ENCODE results near the gene DLGAP4.
"Not testable (repeated sequence)": the region's sequence is repeated elsewhere in the genome, so short reads cannot be mapped to it uniquely, and the experiment has no call there.

DLGAP4 gene

DNA sequence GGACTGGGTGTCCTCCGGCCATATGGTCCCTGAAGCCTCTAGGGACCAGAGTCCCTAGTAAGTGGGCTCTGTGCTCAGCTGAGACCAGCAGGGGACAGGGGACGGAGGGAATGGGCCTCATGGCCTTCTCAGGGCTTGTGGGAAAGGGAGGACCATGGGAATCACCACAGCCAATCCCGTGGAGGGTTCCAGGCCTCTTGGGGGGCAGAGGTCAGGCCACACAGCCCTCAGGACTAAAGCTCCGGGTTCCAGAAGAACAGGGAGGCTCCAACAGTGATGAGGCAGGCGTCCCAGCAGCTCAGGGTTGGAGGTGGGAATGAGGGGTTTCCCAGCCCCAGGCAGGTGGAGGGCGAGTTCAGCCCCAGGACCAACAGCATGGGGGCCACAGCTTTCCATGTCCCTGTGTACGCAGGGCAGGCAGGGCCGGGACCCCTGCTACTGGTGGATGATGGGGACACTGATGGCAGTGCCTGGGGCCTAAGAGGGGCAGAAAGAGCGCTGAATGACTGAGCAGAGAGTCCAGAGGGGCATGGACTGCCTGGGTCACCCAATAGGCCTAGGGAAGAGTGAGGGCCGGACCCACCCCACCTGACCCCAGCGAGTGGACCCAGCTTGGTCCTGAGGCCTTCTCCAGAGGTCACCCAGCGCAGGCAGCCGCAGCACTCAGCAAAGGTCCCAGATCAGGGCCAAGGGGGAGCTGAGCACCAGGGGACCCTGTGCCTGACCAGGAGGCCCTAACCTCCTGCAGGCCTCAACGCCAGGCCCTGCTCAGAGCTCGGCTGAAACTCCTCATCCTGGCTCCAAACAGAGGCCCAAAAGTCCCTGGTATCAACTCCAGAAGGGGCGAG lies 244.0 kb downstream of the DLGAP4 start:
- no peak for TF ChIP-seq FOXK2 (IDR thresholded peaks at IDR 0.05)
- no peak for TF ChIP-seq BHLHE40 (IDR thresholded peaks at IDR 0.05; ENCODE audit: borderline replicate concordance)
- TF ChIP-seq SP1 (IDR thresholded peaks at IDR 0.05), result no peak
- no peak for DNase-seq (ENCODE audit: extremely low spot score)
- ChIA-PET CTCF (interaction anchor here (0.6 kb wide), 1 partner anchor 155 kb away, joined by 3 read pairs; no protein-coding TSS in a partner anchor), POLR2A (no interaction called here)

- CTCF ChIA-PET, result no interaction called here
- TF ChIP-seq ELF4 (IDR thresholded peaks at IDR 0.05) (no peak), FOXM1 (IDR thresholded peaks at IDR 0.05; ENCODE audit: borderline replicate concordance) (no peak), TARDBP (IDR thresholded peaks at IDR 0.05) (no peak), HDGF (IDR thresholded peaks at IDR 0.05; ENCODE audit: borderline replicate concordance) (no peak), ZNF384 (IDR thresholded peaks at IDR 0.05) (no peak), CTBP1 (IDR thresholded peaks at IDR 0.05; ENCODE audit: borderline replicate concordance) (no peak), NFRKB (IDR thresholded peaks at IDR 0.05) (no peak), SP1 (IDR thresholded peaks at IDR 0.05) (no peak), PKNOX1 (IDR thresholded peaks at IDR 0.05) (no peak), LEF1 (IDR thresholded peaks at IDR 0.05; ENCODE audit: borderline replicate concordance) (no peak)
- POLR2A ChIA-PET, result no interaction called here
- DNase-seq (ENCODE audit: extremely low spot score), result no peak
Measured at GRCh38 chr20:36550790-36551299, 244.7 kb downstream of the DLGAP4 start.

DNA sequence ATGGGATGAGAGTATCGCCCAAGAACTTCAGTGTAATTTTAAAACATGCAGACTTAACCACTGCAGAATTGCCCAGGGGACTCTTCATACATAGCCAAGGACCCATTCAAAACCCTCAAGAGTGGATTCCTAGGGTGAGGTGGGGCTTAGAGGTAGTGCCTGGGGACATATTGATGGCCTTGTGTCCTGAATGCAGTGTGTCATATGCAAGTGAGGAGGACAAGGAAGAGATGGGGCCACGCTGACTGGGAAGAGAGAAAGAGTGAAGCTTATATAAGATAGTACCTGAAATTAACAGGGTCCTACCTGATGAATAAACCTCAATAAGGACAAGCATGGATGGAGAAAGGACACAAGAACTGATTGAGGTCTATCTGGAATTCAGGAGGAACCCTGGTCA lies 249.1 kb downstream of the DLGAP4 start:
- TF ChIP-seq LEF1 (IDR thresholded peaks at IDR 0.05; ENCODE audit: borderline replicate concordance) (no peak), HDGF (IDR thresholded peaks at IDR 0.05; ENCODE audit: borderline replicate concordance) (no peak), BHLHE40 (IDR thresholded peaks at IDR 0.05; ENCODE audit: borderline replicate concordance) (no peak), FOXK2 (IDR thresholded peaks at IDR 0.05) (no peak), ARNT (IDR thresholded peaks at IDR 0.05) (no peak), SP1 (IDR thresholded peaks at IDR 0.05) (no peak), NFRKB (IDR thresholded peaks at IDR 0.05) (no peak), ZNF384 (IDR thresholded peaks at IDR 0.05) (no peak), FOXM1 (IDR thresholded peaks at IDR 0.05; ENCODE audit: borderline replicate concordance) (no peak), TARDBP (IDR thresholded peaks at IDR 0.05) (no peak), ELF4 (IDR thresholded peaks at IDR 0.05) (no peak)
- POLR2A ChIA-PET, result no interaction called here
- CTCF ChIA-PET, result no interaction called here
- DNase-seq (ENCODE audit: extremely low spot score), result no peak

DNA sequence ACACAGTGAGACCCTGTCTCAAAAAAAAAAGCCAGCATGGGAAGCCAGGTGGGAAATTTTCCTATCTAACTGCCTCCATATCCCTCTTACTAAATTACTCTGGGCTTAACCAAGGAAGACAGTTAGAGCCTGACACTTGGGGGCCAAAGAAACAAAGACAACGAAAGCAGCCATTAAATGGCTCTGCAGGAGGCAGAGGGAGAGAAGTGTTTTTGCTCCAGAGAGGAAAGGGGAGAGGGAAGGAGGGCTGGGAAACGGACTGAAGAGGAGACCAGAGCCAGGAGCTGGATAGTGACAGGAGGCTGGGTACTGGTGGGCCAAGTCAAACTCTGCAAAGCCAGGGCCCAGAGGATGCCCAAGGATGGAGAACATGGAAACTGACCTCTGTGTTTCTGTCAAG lies 256.6 kb downstream of the DLGAP4 start:
- ChIA-PET CTCF (no interaction called here), POLR2A (interaction anchor here (0.9 to 2.0 kb wide), 2 partner anchors 9 to 42 kb away, joined by 3 to 9 read pairs; no protein-coding TSS in a partner anchor)
- TF ChIP-seq NFRKB (IDR thresholded peaks at IDR 0.05) (no peak), ZNF384 (IDR thresholded peaks at IDR 0.05) (no peak), TARDBP (IDR thresholded peaks at IDR 0.05) (no peak), ELF4 (IDR thresholded peaks at IDR 0.05) (no peak), LEF1 (IDR thresholded peaks at IDR 0.05; ENCODE audit: borderline replicate concordance) (no peak), CTBP1 (IDR thresholded peaks at IDR 0.05; ENCODE audit: borderline replicate concordance) (no peak), L3MBTL2 (conservative IDR thresholded peaks at IDR 0.05) (no peak), SUZ12 (IDR thresholded peaks at IDR 0.05) (no peak), FOXA1 (IDR thresholded peaks at IDR 0.05) (no peak), BHLHE40 (IDR thresholded peaks at IDR 0.05; ENCODE audit: borderline replicate concordance) (no peak), PKNOX1 (IDR thresholded peaks at IDR 0.05) (no peak), FOXM1 (IDR thresholded peaks at IDR 0.05; ENCODE audit: borderline replicate concordance) (no peak), HDGF (IDR thresholded peaks at IDR 0.05; ENCODE audit: borderline replicate concordance) (no peak), FOXK2 (IDR thresholded peaks at IDR 0.05) (no peak)
- no peak for DNase-seq (ENCODE audit: extremely low spot score)

- CTCF ChIA-PET, result no interaction called here
- TF ChIP-seq FOXK2 (IDR thresholded peaks at IDR 0.05) (no peak), SUZ12 (IDR thresholded peaks at IDR 0.05) (no peak), CTBP1 (IDR thresholded peaks at IDR 0.05; ENCODE audit: borderline replicate concordance) (no peak), PKNOX1 (IDR thresholded peaks at IDR 0.05) (no peak), BHLHE40 (IDR thresholded peaks at IDR 0.05; ENCODE audit: borderline replicate concordance) (no peak), ELF4 (IDR thresholded peaks at IDR 0.05) (no peak), NFRKB (IDR thresholded peaks at IDR 0.05) (no peak), FOXA1 (IDR thresholded peaks at IDR 0.05) (no peak)
- no peak for DNase-seq (ENCODE audit: extremely low spot score)
- POLR2A ChIA-PET, result no interaction called here
Measured at GRCh38 chr20:36563374-36563773, 257.2 kb downstream of the DLGAP4 start.

DNA sequence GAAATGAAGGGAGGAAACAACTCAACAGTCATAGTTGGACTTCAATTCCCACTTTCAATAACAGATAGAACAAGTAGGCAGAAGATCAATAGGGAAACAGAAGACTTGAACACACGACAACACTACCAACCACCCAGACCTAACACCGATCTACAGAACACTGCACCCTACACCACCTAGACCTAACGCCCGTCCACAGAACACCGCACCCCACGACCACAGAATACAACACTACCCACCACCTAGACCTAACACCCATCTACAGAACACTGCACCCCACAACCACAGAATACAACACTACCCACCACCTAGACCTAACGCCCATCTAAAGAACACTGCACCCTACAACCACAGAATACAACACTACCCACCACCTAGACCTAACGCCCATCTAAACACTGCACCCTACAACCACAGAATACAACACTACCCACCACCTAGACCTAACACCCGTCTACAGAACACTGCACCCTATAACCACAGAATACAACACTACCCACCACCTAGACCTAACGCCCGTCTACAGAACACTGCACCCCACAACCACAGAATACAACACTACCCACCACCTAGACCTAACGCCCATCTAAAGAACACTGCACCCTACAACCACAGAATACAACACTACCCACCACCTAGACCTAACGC lies 258.1 kb downstream of the DLGAP4 start:
- DNase-seq (ENCODE audit: extremely low spot score); CTCF ChIA-PET; POLR2A ChIA-PET: not testable (repeated sequence)

DNA sequence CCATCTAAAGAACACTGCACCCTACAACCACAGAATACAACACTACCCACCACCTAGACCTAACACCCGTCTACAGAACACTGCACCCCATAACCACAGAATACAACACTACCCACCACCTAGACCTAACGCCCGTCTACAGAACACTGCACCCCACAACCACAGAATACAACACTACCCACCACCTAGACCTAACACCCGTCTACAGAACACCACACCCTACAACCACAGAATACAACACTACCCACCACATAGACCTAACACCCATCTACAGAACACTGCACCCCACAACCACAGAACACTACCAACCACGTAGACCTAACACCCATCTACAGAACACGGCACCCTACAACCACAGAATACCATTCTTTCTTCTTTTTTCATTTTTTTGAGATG lies 258.6 kb downstream of the DLGAP4 start:
- POLR2A ChIA-PET; CTCF ChIA-PET; DNase-seq (ENCODE audit: extremely low spot score): not testable (repeated sequence)
